Endothelial cell of umbilical vein (primary cell): ENCODE measurements around the gene CDK9. TPM values are rescaled to one million over a fixed set of nuclear protein-coding genes. Genes with fewer than 3 reads are reported as not detected.

Experiments
- BruUV-seq: library from RNA; stranded (reverse); fragments of 400-500 nt; replicated peaks from 2 replicates; lab custom pipeline; 2021; lab: Mats Ljungman, UMichigan
- CTCF ChIA-PET: fragments of 300-600, 350-600 bp; sonication (Branson Sonifier 250); formaldehyde crosslinking; loops from one replicate; lab custom pipeline; 2021; ENCODE audit warnings: antibody characterized with exemption, inconsistent platforms; lab: Charles Lee
- POLR2A ChIA-PET: fragments of 300-600, 350-600 bp; sonication (Branson Sonifier 250); formaldehyde crosslinking; loops from one replicate; lab custom pipeline; 2021; ENCODE audit warnings: antibody characterized with exemption, inconsistent platforms; lab: Charles Lee
- DNase-seq: peaks from one replicate; pipeline ENCODE4 v3.0.0-alpha.2; 2011; ENCODE audit warnings: low read depth, low spot score
- FAIRE-seq: peaks from 2 replicates; lab custom pipeline; 2011; peaks lifted over from hg19 to GRCh38; lab: Jason Lieb, UNC
- H2AFZ ChIP-seq: 2 replicates; pipeline ENCODE4 v1.6.0; 2012; ENCODE audit warnings: low read depth, low read length, control low read depth, inconsistent platforms
- H3K27ac ChIP-seq: 2 replicates; pipeline ENCODE4 v1.5.1; 2011; ENCODE audit warnings: low read depth, mild to moderate bottlenecking, control low read depth, low read length, moderate library complexity; ENCODE audit not compliant: insufficient read depth
- H3K27me3 ChIP-seq, 2 experiments: 2 replicates each; pipeline versions ENCODE4 v1.6.0 to v1.6.1; 2011; ENCODE audit warnings: low read length in 2 of 2, mixed read lengths in 1 of 2; ENCODE audit not compliant: control insufficient read depth in 2 of 2, insufficient read depth in 2 of 2
- H3K36me3 ChIP-seq, 2 experiments: 2 replicates in 1 of 2; 3 replicates in 1 of 2; pipeline ENCODE4 v1.5.1; 2011; ENCODE audit warnings: low read length in 2 of 2, mild to moderate bottlenecking in 1 of 2, moderate library complexity in 1 of 2; ENCODE audit not compliant: control insufficient read depth in 2 of 2, insufficient read depth in 2 of 2; ENCODE audit errors: extremely low read depth in 1 of 2
- H3K4me1 ChIP-seq: 3 replicates; pipeline ENCODE4 v1.5.1; 2011; ENCODE audit warnings: mild to moderate bottlenecking, low read length; ENCODE audit not compliant: control insufficient read depth, insufficient read depth; ENCODE audit errors: extremely low read depth
- H3K4me2 ChIP-seq: 2 replicates; pipeline ENCODE4 v1.6.1; 2011; ENCODE audit warnings: low read length, control low read depth, mixed read lengths; ENCODE audit not compliant: insufficient read depth
- H3K4me3 ChIP-seq, 3 experiments: fragments of 200-600 bp in 1 of 3; sonication (generic), shearing (Covaris generic) in 1 of 3; replicated peaks in 1 of 3; 2 replicates each; pipeline ENCODE4 v1.5.1; 2011 to 2016; ENCODE audit warnings: control low read depth in 3 of 3, low read length in 3 of 3, mild to moderate bottlenecking in 2 of 3, inconsistent platforms in 1 of 3, low read depth in 1 of 3, moderate library complexity in 1 of 3; ENCODE audit not compliant: insufficient read depth in 1 of 3
- H3K79me2 ChIP-seq: 2 replicates; pipeline ENCODE4 v1.6.0; 2012; ENCODE audit warnings: low read length, inconsistent platforms; ENCODE audit not compliant: control insufficient read depth, insufficient read depth
- H3K9ac ChIP-seq: replicated peaks from 2 replicates; pipeline ENCODE3; 2011; ENCODE audit warnings: low read length, control low read depth; ENCODE audit not compliant: insufficient read depth; ENCODE audit errors: extremely low read depth
- H3K9me1 ChIP-seq: replicated peaks from 3 replicates; pipeline ENCODE4 v1.6.0; 2011; ENCODE audit warnings: mild to moderate bottlenecking, low read length; ENCODE audit not compliant: control insufficient read depth, insufficient read depth; ENCODE audit errors: extremely low read depth
- H3K9me3 ChIP-seq: replicated peaks from 2 replicates; pipeline ENCODE4 v1.5.1; 2012; ENCODE audit warnings: low read length, inconsistent platforms; ENCODE audit not compliant: control insufficient read depth, insufficient read depth
- H4K20me1 ChIP-seq: replicated peaks from 2 replicates; pipeline ENCODE3; 2011; ENCODE audit warnings: mild to moderate bottlenecking, low read length; ENCODE audit not compliant: control insufficient read depth, insufficient read depth; ENCODE audit errors: extremely low read depth
- CTCF ChIP-seq, 2 donors: IDR thresholded peaks; 1 replicate in 1 of 2; 2 replicates in 1 of 2; pipeline ENCODE4 v1.5.1; 2011; ENCODE audit warnings: low read length in 2 of 2, mild to moderate bottlenecking in 2 of 2, moderate library complexity in 2 of 2, control low read depth in 1 of 2, inconsistent platforms in 1 of 2, low read depth in 1 of 2; ENCODE audit not compliant: insufficient read depth in 1 of 2; ENCODE audit errors: extremely low read depth in 1 of 2
- EZH2 ChIP-seq: IDR thresholded peaks from 2 replicates; pipeline ENCODE4 v1.6.1; 2012; ENCODE audit warnings: borderline replicate concordance, low read depth, mild to moderate bottlenecking, moderate library complexity, low read length, inconsistent platforms; ENCODE audit not compliant: severe bottlenecking
- FOS ChIP-seq: IDR thresholded peaks from 2 replicates; pipeline ENCODE4 v1.6.1; 2011; ENCODE audit warnings: mild to moderate bottlenecking, low read length, moderate library complexity, borderline replicate concordance; ENCODE audit not compliant: insufficient read depth
- GATA2 ChIP-seq: IDR thresholded peaks from 2 replicates; pipeline ENCODE4 v1.7.0; 2011; ENCODE audit warnings: low read depth, mild to moderate bottlenecking, moderate library complexity, mixed read lengths, low read length; ENCODE audit not compliant: insufficient read length, insufficient read depth
- JUN ChIP-seq: IDR thresholded peaks from 2 replicates; pipeline ENCODE4 v1.6.1; 2011; ENCODE audit warnings: borderline replicate concordance, low read depth; ENCODE audit not compliant: insufficient read length, insufficient read depth
- MYC ChIP-seq: IDR thresholded peaks from one replicate; pipeline ENCODE4 v1.6.1; 2011; ENCODE audit warnings: mild to moderate bottlenecking, low read depth, low read length
- POLR2A ChIP-seq: IDR thresholded peaks from 2 replicates; pipeline ENCODE4 v1.6.1; 2012; ENCODE audit warnings: low read depth, mild to moderate bottlenecking, control low read depth, low read length
- POLR2AphosphoS5 ChIP-seq: IDR thresholded peaks from 2 replicates; pipeline ENCODE4 v1.6.1; 2012; ENCODE audit warnings: low read depth, mild to moderate bottlenecking, control low read depth, low read length, moderate library complexity; ENCODE audit not compliant: insufficient read depth
- dilution Hi-C: fragments of 300-500 bp; cut with MboI; formaldehyde crosslinking; loops from one replicate; pipeline ENCODE4 v1.15.0; 2019; ENCODE audit warnings: low sequenced_read_pairs; ENCODE audit not compliant: extremely low pct_ligation_motif_present
- intact Hi-C: fragments of 100-400 bp; cut with micrococcal nuclease; formaldehyde crosslinking; loops from one replicate; pipeline ENCODE4 v1.10.0; 2022
- polyA plus RNA-seq, 4 experiments: library from polyadenylated mRNA; depleted of rRNA in 3 of 4; stranded (reverse) in 3 of 4; unstranded in 1 of 4; fragments of >200 nt; gene quantifications; 2 replicates each; pipeline versions ENCODE4 v1.2.1 to v1.2.3, GENCODE V29; 2011 to 2012; ENCODE audit warnings: missing spikeins in 1 of 4
- total RNA-seq: library from RNA; stranded (reverse); gene quantifications from 2 replicates; pipeline ENCODE4 v1.2.3, GENCODE V29; 2021
- TF ChIP-seq, protein P1 (sequence below): IDR thresholded peaks from 2 replicates; pipeline ENCODE4 v1.6.1; 2011; ENCODE audit not compliant: insufficient read depth, insufficient read length

CDK9 gene
- total and polyA plus RNA-seq, 2 donors (not counting 3 experiments of a cell fraction or from before 2014, with no cell fraction given), result 92.2 to 124 TPM

GRCh38 chr9:127763918-127764384 lies 21.9 kb upstream of the CDK9 start:
- peak overlapping the region; percentile 95 for H3K27ac ChIP-seq
- TF ChIP-seq EZH2, result no peak
- TF ChIP-seq FOS, result peak; percentile 62
- peak; percentile 44 for TF ChIP-seq JUN
- TF ChIP-seq POLR2A, result peak; percentile 92
- TF ChIP-seq, protein P1, sequence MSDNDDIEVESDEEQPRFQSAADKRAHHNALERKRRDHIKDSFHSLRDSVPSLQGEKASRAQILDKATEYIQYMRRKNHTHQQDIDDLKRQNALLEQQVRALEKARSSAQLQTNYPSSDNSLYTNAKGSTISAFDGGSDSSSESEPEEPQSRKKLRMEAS, result no peak
- TF ChIP-seq MYC, result peak; percentile 74
- TF ChIP-seq POLR2AphosphoS5, result peak; percentile 99
- TF ChIP-seq GATA2, result peak; percentile 80
- peak; percentile 64 to 74 for TF ChIP-seq CTCF (IDR thresholded peaks at IDR 0.05; ENCODE audit: extremely low read depth in 1 of 2, insufficient read depth in 1 of 2, low read depth in 1 of 2, low read length in 2 of 2)
- no peak overlapping the region for H3K4me3 ChIP-seq
- peaks cover 13 to 24% of the 10 kb centered on the region in 2 experiments for H3K36me3 ChIP-seq
- peaks cover 56% of the 10 kb centered on the region for H3K79me2 ChIP-seq
- H3K9me3 ChIP-seq, result no peaks in the 10 kb centered on the region
- H2AFZ ChIP-seq, result no peak overlapping the region
- FAIRE-seq (peak; percentile 96), DNase-seq (peak; percentile 85)
- peak overlapping the region; percentile 37 for H3K9ac ChIP-seq
- H4K20me1 ChIP-seq, result no peaks in the 10 kb centered on the region
- H3K27me3 ChIP-seq, result no peaks in the 10 kb centered on the region
- dilution Hi-C loops, result no loop called here
- ChIA-PET CTCF (interaction anchor here (0.7 to 11.3 kb wide), 11 partner anchors 7 to 107 kb away, joined by 3 to 167 read pairs (median 4); partner anchors contain the start of genes CDK9, SH2D3C and TOR2A), POLR2A (interaction anchor here (0.9 to 1.4 kb wide), 3 partner anchors 19 to 24 kb away, joined by 3 to 5 read pairs (median 4); no protein-coding TSS in a partner anchor)
- peak overlapping the region; percentile 44 for H3K4me2 ChIP-seq
- BruUV-seq, result no TSS peak
- H3K4me1 ChIP-seq, result peaks cover 74% of the 10 kb centered on the region
- intact Hi-C loops, result loop anchor here (1.0 kb wide), 2 partner anchors 21 to 29 kb away; partner anchors contain the start of gene TOR2A
- H3K9me1 ChIP-seq, result no peaks in the 10 kb centered on the region
